ENCODE data around the gene MOCS1.
"Not testable (repeated sequence)": the region's sequence is repeated elsewhere in the genome, so short reads cannot be mapped to it uniquely, and the experiment has no call there.

MOCS1 gene

GRCh38 chr6:39934131-39934757, at the start of gene MOCS1:
Gene MOCS1 (minus strand): TSS chr6:39934462. CDS start chr6:39934417, 45 bp downstream.
- no peak for TF ChIP-seq ZNF274 (IDR thresholded peaks at IDR 0.05; ENCODE audit: low read depth, low read length)
- peak within 1 kb of the TSS; percentile 24 for H3K4me3 ChIP-seq (ENCODE audit: low read length)

GRCh38 chr6:39984051-39984450, 49.8 kb upstream of the MOCS1 start:
- no peak for TF ChIP-seq ZNF274 (IDR thresholded peaks at IDR 0.05; ENCODE audit: low read depth, low read length)
- H3K4me3 ChIP-seq (ENCODE audit: low read length): no peak overlapping the region

GRCh38 chr6:39983193-39983592, 48.9 kb upstream of the MOCS1 start:
- no peak overlapping the region for H3K4me3 ChIP-seq (ENCODE audit: low read length)
- no peak for TF ChIP-seq ZNF274 (IDR thresholded peaks at IDR 0.05; ENCODE audit: low read depth, low read length)

GRCh38 chr6:39982720-39983119, 48.5 kb upstream of the MOCS1 start:
- H3K4me3 ChIP-seq (ENCODE audit: low read length): no peak overlapping the region
- TF ChIP-seq ZNF274 (IDR thresholded peaks at IDR 0.05; ENCODE audit: low read depth, low read length): no peak

- no peak overlapping the region for H3K4me3 ChIP-seq (ENCODE audit: low read length)
- TF ChIP-seq ZNF274 (IDR thresholded peaks at IDR 0.05; ENCODE audit: low read depth, low read length): no peak
These were observed 46.7 kb upstream of the MOCS1 start for GRCh38 chr6:39980839-39981580.

GRCh38 chr6:39979461-39980328, 45.4 kb upstream of the MOCS1 start:
- no peak for TF ChIP-seq ZNF274 (IDR thresholded peaks at IDR 0.05; ENCODE audit: low read depth, low read length)
- H3K4me3 ChIP-seq (ENCODE audit: low read length): no peak overlapping the region

- TF ChIP-seq ZNF274 (IDR thresholded peaks at IDR 0.05; ENCODE audit: low read depth, low read length): no peak
- no peak overlapping the region for H3K4me3 ChIP-seq (ENCODE audit: low read length)
These were observed 44.0 kb upstream of the MOCS1 start for GRCh38 chr6:39978240-39978639.

- no peak for TF ChIP-seq ZNF274 (IDR thresholded peaks at IDR 0.05; ENCODE audit: low read depth, low read length)
- no peak overlapping the region for H3K4me3 ChIP-seq (ENCODE audit: low read length)
These were observed 39.4 kb upstream of the MOCS1 start for GRCh38 chr6:39973661-39974060.

GRCh38 chr6:39972717-39973116, 38.5 kb upstream of the MOCS1 start:
- H3K4me3 ChIP-seq (ENCODE audit: low read length): not testable (repeated sequence)

- H3K4me3 ChIP-seq (ENCODE audit: low read length): not testable (repeated sequence)
These were observed 36.9 kb upstream of the MOCS1 start for GRCh38 chr6:39971131-39971530.

GRCh38 chr6:39965751-39966150, 31.5 kb upstream of the MOCS1 start:
- TF ChIP-seq ZNF274 (IDR thresholded peaks at IDR 0.05; ENCODE audit: low read depth, low read length): no peak
- no peak overlapping the region for H3K4me3 ChIP-seq (ENCODE audit: low read length)

GRCh38 chr6:39964530-39964929, 30.3 kb upstream of the MOCS1 start:
- TF ChIP-seq ZNF274 (IDR thresholded peaks at IDR 0.05; ENCODE audit: low read depth, low read length): no peak
- H3K4me3 ChIP-seq (ENCODE audit: low read length): no peak overlapping the region

- no peak for TF ChIP-seq ZNF274 (IDR thresholded peaks at IDR 0.05; ENCODE audit: low read depth, low read length)
- no peak overlapping the region for H3K4me3 ChIP-seq (ENCODE audit: low read length)
These were observed 29.8 kb upstream of the MOCS1 start for GRCh38 chr6:39964094-39964493.

- H3K4me3 ChIP-seq (ENCODE audit: low read length): no peak overlapping the region
- no peak for TF ChIP-seq ZNF274 (IDR thresholded peaks at IDR 0.05; ENCODE audit: low read depth, low read length)
These were observed 28.6 kb upstream of the MOCS1 start for GRCh38 chr6:39962831-39963230.

- no peak overlapping the region for H3K4me3 ChIP-seq (ENCODE audit: low read length)
- TF ChIP-seq ZNF274 (IDR thresholded peaks at IDR 0.05; ENCODE audit: low read depth, low read length): no peak
These were observed 26.9 kb upstream of the MOCS1 start for GRCh38 chr6:39961178-39961577.
